Common myeloid progenitor, CD34-positive (primary cell): ENCODE data around the gene JPT1.
A peak's percentile ranks its signal among the peaks of the same experiment; 100 is the strongest.

Experiments
- CTCF ChIA-PET: fragments of 350-600 bp; sonication (Branson Sonifier 250); formaldehyde crosslinking; loops from one replicate; lab custom pipeline; 2021; ENCODE audit warnings: antibody characterized with exemption; lab: Charles Lee
- POLR2A ChIA-PET: fragments of 350-600 bp; sonication (Branson Sonifier 250); formaldehyde crosslinking; loops from one replicate; lab custom pipeline; 2021; ENCODE audit warnings: antibody characterized with exemption; lab: Charles Lee
- DNase-seq, 3 donors: peaks; one replicate each; pipeline versions ENCODE4 v3.0.0 to v3.0.0-alpha.2; 2013
- H3K27ac ChIP-seq, 2 experiments: 1 replicate in 1 of 2; 2 replicates in 1 of 2; pipeline ENCODE4 v1.7.0; 2013; ENCODE audit warnings: inconsistent platforms in 2 of 2, low read length in 2 of 2, mild to moderate bottlenecking in 2 of 2, low read depth in 1 of 2, moderate library complexity in 1 of 2; ENCODE audit not compliant: severe bottlenecking in 2 of 2, insufficient read depth in 1 of 2, poor library complexity in 1 of 2
- H3K27me3 ChIP-seq, 5 experiments: replicated peaks in 2 of 5; 1 replicate in 3 of 5; 2 replicates in 2 of 5; pipeline versions ENCODE4 v1.6.1 to v1.7.0; 2013; ENCODE audit warnings: low read length in 4 of 5, mild to moderate bottlenecking in 2 of 5, moderate library complexity in 2 of 5, inconsistent platforms in 1 of 5; ENCODE audit not compliant: insufficient read depth in 5 of 5, control insufficient read depth in 4 of 5
- H3K36me3 ChIP-seq, 4 experiments: 1 replicate in 2 of 4; 2 replicates in 2 of 4; pipeline versions ENCODE4 v1.6.1 to v1.7.0; 2013; ENCODE audit warnings: low read length in 3 of 4, control low read depth in 1 of 4, mild to moderate bottlenecking in 1 of 4; ENCODE audit not compliant: control insufficient read depth in 4 of 4, insufficient read depth in 4 of 4
- H3K4me1 ChIP-seq, 4 experiments: 1 replicate in 3 of 4; 2 replicates in 1 of 4; pipeline versions ENCODE4 v1.6.1 to v1.7.1; 2013; ENCODE audit warnings: low read length in 3 of 4, mild to moderate bottlenecking in 3 of 4, control low read depth in 1 of 4, inconsistent platforms in 1 of 4, moderate library complexity in 1 of 4; ENCODE audit not compliant: control insufficient read depth in 4 of 4, insufficient read depth in 4 of 4; ENCODE audit errors: control extremely low read depth in 1 of 4
- H3K4me3 ChIP-seq, 7 experiments: 1 replicate in 4 of 7; 2 replicates in 3 of 7; pipeline versions ENCODE4 v1.5.1 to v1.7.0; 2013; ENCODE audit warnings: mild to moderate bottlenecking in 7 of 7, low read length in 6 of 7, moderate library complexity in 6 of 7, inconsistent platforms in 2 of 7, low read depth in 2 of 7, control low read depth in 1 of 7; ENCODE audit not compliant: insufficient read depth in 4 of 7, control insufficient read depth in 1 of 7; ENCODE audit errors: extremely low read depth in 1 of 7
- H3K9me3 ChIP-seq, 5 experiments: 1 replicate in 4 of 5; 2 replicates in 1 of 5; pipeline versions ENCODE4 v1.6.1 to v1.7.1; 2013; ENCODE audit warnings: low read length in 4 of 5, mild to moderate bottlenecking in 2 of 5, inconsistent platforms in 1 of 5, low read depth in 1 of 5, moderate library complexity in 1 of 5; ENCODE audit not compliant: control insufficient read depth in 4 of 5, insufficient read depth in 2 of 5; ENCODE audit errors: control extremely low read depth in 1 of 5
- WGBS: methylation state at CpG from one replicate; pipeline ENCODE4 v1.1.5; 2013; ENCODE audit not compliant: insufficient coverage; 5-methylcytosine and 5-hydroxymethylcytosine counted together

JPT1 gene

GRCh38 chr17:75110234-75110937 lies 43.9 kb downstream of the JPT1 start:
- peak overlapping the region; percentile 51 to 95 (median 86) for H3K4me3 ChIP-seq
- ChIA-PET CTCF (interaction anchor here (0.7 to 9.4 kb wide), 12 partner anchors 10 to 93 kb away, joined by 3 to 168 read pairs (median 6); partner anchors contain the start of genes NT5C and NUP85), POLR2A (interaction anchor here (0.6 to 1.0 kb wide), 5 partner anchors 23 to 51 kb away, joined by 3 to 6 read pairs (median 5); partner anchors contain the start of genes JPT1 and SLC16A5)
- DNase-seq: peak in 2 of 3 donors; percentile 59 to 65
- WGBS: 15% methylated on average over 33 of the region's 40 CpGs
- no peaks in the 10 kb centered on the region for H3K27me3 ChIP-seq
- no peaks in the 10 kb centered on the region for H3K9me3 ChIP-seq
- peaks cover 0 to 46% (median 40%) of the 10 kb centered on the region in 4 experiments for H3K4me1 ChIP-seq
- H3K27ac ChIP-seq: peak overlapping the region in 1 of 2 experiments; percentile 74
- peaks cover 0 to 7% (median under 1%) of the 10 kb centered on the region in 4 experiments for H3K36me3 ChIP-seq

GRCh38 chr17:75109407-75110233 lies 44.7 kb downstream of the JPT1 start, which contains the start of gene ARMC7:
TSS of gene ARMC7 (plus strand) at chr17:75109969. CDS start at chr17:75110289, 320 bp downstream.
- ChIA-PET CTCF (interaction anchor here (1.1 to 9.4 kb wide), 7 partner anchors 15 to 94 kb away, joined by 3 to 168 read pairs (median 71); partner anchors contain the start of genes NT5C and NUP85), POLR2A (interaction anchor here (0.6 to 1.0 kb wide), 4 partner anchors 15 to 49 kb away, joined by 3 to 6 read pairs (median 4); partner anchors contain the start of genes JPT1 and SLC16A5)
- peak within 1 kb of the TSS in 1 of 2 experiments; percentile 74 for H3K27ac ChIP-seq
- H3K27me3 ChIP-seq: no peaks in the 10 kb centered on the region
- peaks cover 0 to 41% (median 35%) of the 10 kb centered on the region in 4 experiments for H3K4me1 ChIP-seq
- 0% methylated on average over 40 of the region's 68 CpGs for WGBS
- H3K9me3 ChIP-seq: no peaks in the 10 kb centered on the region
- peaks cover 0 to 10% (median 2%) of the 10 kb centered on the region in 4 experiments for H3K36me3 ChIP-seq
- H3K4me3 ChIP-seq: peak within 1 kb of the TSS; percentile 51 to 95 (median 86)
- DNase-seq: peak; percentile 79 to 82 (median 81)

GRCh38 chr17:75109046-75109406 lies 45.3 kb downstream of the JPT1 start:
- DNase-seq: peak in 2 of 3 donors; percentile 60 to 65
- CTCF ChIA-PET: interaction anchor here (7.7 to 9.4 kb wide), 4 partner anchors 15 to 94 kb away, joined by 71 to 168 read pairs (median 92); partner anchors contain the start of genes NT5C and NUP85
- H3K27ac ChIP-seq: no peak overlapping the region

DNA sequence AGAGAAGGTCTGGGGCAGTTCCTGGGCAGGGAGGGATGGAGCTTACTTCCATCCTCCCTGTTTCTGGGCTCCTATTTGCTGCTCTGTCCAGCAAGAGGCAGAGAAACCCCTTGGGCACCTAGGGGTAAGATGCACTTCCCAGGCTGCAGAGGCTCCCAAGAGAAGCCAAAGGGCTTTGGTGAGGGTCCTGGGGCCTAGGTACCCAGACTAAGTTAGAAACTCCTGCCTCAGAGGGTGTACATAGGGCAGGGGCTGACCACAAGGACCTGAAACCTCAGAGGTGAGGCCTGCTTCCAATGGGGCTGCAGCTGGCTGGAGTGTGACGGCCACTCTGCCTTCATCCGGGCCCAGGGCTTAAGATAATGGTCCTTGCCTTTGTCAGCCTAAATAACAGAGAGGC lies 46.1 kb downstream of the JPT1 start:
- Histone ChIP-seq H3K27me3 (no peaks in the 10 kb centered on the region), H3K4me3 (peak overlapping the region in 1 of 7 experiments; percentile 94), H3K4me1 (peaks cover 0 to 29% (median 27%) of the 10 kb centered on the region in 4 experiments), H3K36me3 (peaks cover 0 to 15% (median 4%) of the 10 kb centered on the region in 4 experiments), H3K27ac (no peak overlapping the region), H3K9me3 (no peaks in the 10 kb centered on the region)
- POLR2A ChIA-PET: no interaction called here
- no peak for DNase-seq
- WGBS: no CpG with 5 or more reads among the region's 2 CpGs
- CTCF ChIA-PET: interaction anchor here (0.6 to 5.2 kb wide), 7 partner anchors 12 to 93 kb away, joined by 3 to 29 read pairs (median 5); partner anchors contain the start of gene SLC16A5

More at GRCh38 chr17:75109046-75109406, 45.3 kb downstream of the JPT1 start:
- peaks cover 0 to 35% (median 31%) of the 10 kb centered on the region in 4 experiments for H3K4me1 ChIP-seq
- no peaks in the 10 kb centered on the region for H3K9me3 ChIP-seq
- POLR2A ChIA-PET: interaction anchor here (0.8 to 1.0 kb wide), 3 partner anchors 15 to 49 kb away, joined by 3 to 6 read pairs (median 5); partner anchors contain the start of gene SLC16A5
- 0% methylated on average over 21 of the region's 22 CpGs for WGBS
- H3K4me3 ChIP-seq: peak overlapping the region; percentile 51 to 95 (median 86)
- peaks cover 0 to 13% (median 3%) of the 10 kb centered on the region in 4 experiments for H3K36me3 ChIP-seq
- H3K27me3 ChIP-seq: no peaks in the 10 kb centered on the region

- 78% methylated on average over 9 of the region's 20 CpGs for WGBS
- POLR2A ChIA-PET: interaction anchor here (1.0 to 1.1 kb wide), 2 partner anchors 9 to 78 kb away, joined by 3 to 5 read pairs; partner anchors contain the start of gene SUMO2
Observed at GRCh38 chr17:75105126-75106080, 48.9 kb downstream of the JPT1 start.

More at GRCh38 chr17:75105126-75106080, 48.9 kb downstream of the JPT1 start:
- peak in 2 of 3 donors; percentile 40 to 41 for DNase-seq
- no peaks in the 10 kb centered on the region for H3K27me3 ChIP-seq
- peaks cover 0 to 11% (median 5%) of the 10 kb centered on the region in 4 experiments for H3K36me3 ChIP-seq
- H3K27ac ChIP-seq: no peak overlapping the region
- no peaks in the 10 kb centered on the region for H3K9me3 ChIP-seq
- no peak overlapping the region for H3K4me3 ChIP-seq
- CTCF ChIA-PET: interaction anchor here (0.8 to 5.2 kb wide), 16 partner anchors 9 to 132 kb away, joined by 3 to 29 read pairs (median 8); partner anchors contain the start of gene SLC16A5
- peaks cover 0 to 33% (median 26%) of the 10 kb centered on the region in 4 experiments for H3K4me1 ChIP-seq
